ENCODE data around the gene SMIM3.

The SMIM3 gene

DNA sequence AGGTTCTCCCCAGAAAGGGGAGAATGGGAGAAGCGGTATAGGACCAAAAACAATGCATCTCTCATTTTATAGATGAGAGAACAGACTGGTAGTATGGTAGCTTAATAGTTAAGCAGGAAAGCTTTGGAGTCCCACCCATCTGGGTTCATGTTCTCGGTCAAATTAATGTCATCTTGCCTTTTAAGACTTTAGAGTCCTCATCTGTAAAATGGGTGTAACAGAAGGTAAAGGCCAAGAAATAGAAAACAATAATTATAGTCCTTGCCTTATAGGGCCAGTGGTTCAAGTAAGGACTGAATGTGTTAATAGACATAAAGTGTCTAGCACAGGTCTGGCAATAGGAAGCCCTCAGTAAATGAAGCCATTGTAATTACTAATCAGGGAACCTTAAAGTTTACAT is 16.4 kb downstream of the SMIM3 start:
- Histone ChIP-seq H3K9me2 (replicated peaks; ENCODE audit: insufficient read depth, low read length) (no peaks in the 10 kb centered on the region), H2AFZ (ENCODE audit: low read length) (no peak overlapping the region), H3K36me3 (replicated peaks; ENCODE audit: insufficient read depth, low read length) (no peaks in the 10 kb centered on the region), H3K4me3 (ENCODE audit: low read length) (no peak overlapping the region), H3K9me3 (replicated peaks; ENCODE audit: insufficient read depth, low read length) (no peaks in the 10 kb centered on the region), H3K9ac (ENCODE audit: low read length) (no peak overlapping the region), H3F3A (ENCODE audit: insufficient read depth, low read length) (no peaks in the 10 kb centered on the region), H4K20me1 (ENCODE audit: insufficient read depth, low read length) (no peaks in the 10 kb centered on the region), H3K79me2 (ENCODE audit: low read length) (no peaks in the 10 kb centered on the region), H3K27me3 (replicated peaks; ENCODE audit: insufficient read depth, low read length) (no peaks in the 10 kb centered on the region), H3K4me2 (ENCODE audit: low read depth, low read length) (no peak overlapping the region), H3K27ac (ENCODE audit: low read length) (no peak overlapping the region), H3K4me1 (ENCODE audit: low read length) (no peaks in the 10 kb centered on the region)
- no peak for TF ChIP-seq EZH2 (optimal IDR thresholded peaks at IDR 0.05; ENCODE audit: low read depth, low read length)
- TF ChIP-seq, protein P1, sequence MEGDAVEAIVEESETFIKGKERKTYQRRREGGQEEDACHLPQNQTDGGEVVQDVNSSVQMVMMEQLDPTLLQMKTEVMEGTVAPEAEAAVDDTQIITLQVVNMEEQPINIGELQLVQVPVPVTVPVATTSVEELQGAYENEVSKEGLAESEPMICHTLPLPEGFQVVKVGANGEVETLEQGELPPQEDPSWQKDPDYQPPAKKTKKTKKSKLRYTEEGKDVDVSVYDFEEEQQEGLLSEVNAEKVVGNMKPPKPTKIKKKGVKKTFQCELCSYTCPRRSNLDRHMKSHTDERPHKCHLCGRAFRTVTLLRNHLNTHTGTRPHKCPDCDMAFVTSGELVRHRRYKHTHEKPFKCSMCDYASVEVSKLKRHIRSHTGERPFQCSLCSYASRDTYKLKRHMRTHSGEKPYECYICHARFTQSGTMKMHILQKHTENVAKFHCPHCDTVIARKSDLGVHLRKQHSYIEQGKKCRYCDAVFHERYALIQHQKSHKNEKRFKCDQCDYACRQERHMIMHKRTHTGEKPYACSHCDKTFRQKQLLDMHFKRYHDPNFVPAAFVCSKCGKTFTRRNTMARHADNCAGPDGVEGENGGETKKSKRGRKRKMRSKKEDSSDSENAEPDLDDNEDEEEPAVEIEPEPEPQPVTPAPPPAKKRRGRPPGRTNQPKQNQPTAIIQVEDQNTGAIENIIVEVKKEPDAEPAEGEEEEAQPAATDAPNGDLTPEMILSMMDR (IDR thresholded peaks at IDR 0.05; ENCODE audit: low read length), result no peak
- no peak for TF ChIP-seq EZH2phosphoT487 (IDR thresholded peaks at IDR 0.05; ENCODE audit: low read length)
- no peak for DNase-seq

DNA sequence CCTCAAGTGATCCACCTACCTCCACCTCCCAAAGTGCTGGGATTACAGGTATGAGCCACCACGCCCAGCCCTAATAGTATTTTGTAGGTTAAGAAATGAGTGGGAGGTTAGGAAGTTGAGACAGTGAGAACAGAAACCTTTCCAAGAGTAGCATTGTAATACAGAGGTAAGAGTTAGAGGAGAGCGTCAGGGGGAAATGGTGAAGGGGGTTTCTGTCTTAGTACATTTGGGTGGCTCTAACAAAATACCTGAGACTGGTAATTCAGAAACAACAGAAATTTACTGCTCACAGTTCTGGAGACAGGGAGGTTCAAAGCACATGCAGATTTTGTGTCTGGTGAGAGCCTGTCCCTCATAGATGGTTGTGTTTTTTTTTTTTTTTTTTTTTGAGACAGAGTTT is 18.8 kb downstream of the SMIM3 start:
- Histone ChIP-seq H3K79me2 (ENCODE audit: low read length) (no peaks in the 10 kb centered on the region), H3K4me1 (ENCODE audit: low read length) (no peaks in the 10 kb centered on the region), H3K36me3 (replicated peaks; ENCODE audit: insufficient read depth, low read length) (no peaks in the 10 kb centered on the region), H3F3A (ENCODE audit: insufficient read depth, low read length) (no peaks in the 10 kb centered on the region), H4K20me1 (ENCODE audit: insufficient read depth, low read length) (no peaks in the 10 kb centered on the region), H3K27me3 (replicated peaks; ENCODE audit: insufficient read depth, low read length) (no peaks in the 10 kb centered on the region), H3K4me3 (ENCODE audit: low read length) (no peak overlapping the region), H3K4me2 (ENCODE audit: low read depth, low read length) (no peak overlapping the region), H3K9me2 (replicated peaks; ENCODE audit: insufficient read depth, low read length) (no peaks in the 10 kb centered on the region), H3K9ac (ENCODE audit: low read length) (no peak overlapping the region), H2AFZ (ENCODE audit: low read length) (no peak overlapping the region), H3K27ac (ENCODE audit: low read length) (no peak overlapping the region), H3K9me3 (replicated peaks; ENCODE audit: insufficient read depth, low read length) (no peaks in the 10 kb centered on the region)
- TF ChIP-seq EZH2phosphoT487 (IDR thresholded peaks at IDR 0.05; ENCODE audit: low read length) (no peak), EZH2 (optimal IDR thresholded peaks at IDR 0.05; ENCODE audit: low read depth, low read length) (no peak)
- TF ChIP-seq, protein P1 (IDR thresholded peaks at IDR 0.05; ENCODE audit: low read length), result no peak
- no peak for DNase-seq

DNA sequence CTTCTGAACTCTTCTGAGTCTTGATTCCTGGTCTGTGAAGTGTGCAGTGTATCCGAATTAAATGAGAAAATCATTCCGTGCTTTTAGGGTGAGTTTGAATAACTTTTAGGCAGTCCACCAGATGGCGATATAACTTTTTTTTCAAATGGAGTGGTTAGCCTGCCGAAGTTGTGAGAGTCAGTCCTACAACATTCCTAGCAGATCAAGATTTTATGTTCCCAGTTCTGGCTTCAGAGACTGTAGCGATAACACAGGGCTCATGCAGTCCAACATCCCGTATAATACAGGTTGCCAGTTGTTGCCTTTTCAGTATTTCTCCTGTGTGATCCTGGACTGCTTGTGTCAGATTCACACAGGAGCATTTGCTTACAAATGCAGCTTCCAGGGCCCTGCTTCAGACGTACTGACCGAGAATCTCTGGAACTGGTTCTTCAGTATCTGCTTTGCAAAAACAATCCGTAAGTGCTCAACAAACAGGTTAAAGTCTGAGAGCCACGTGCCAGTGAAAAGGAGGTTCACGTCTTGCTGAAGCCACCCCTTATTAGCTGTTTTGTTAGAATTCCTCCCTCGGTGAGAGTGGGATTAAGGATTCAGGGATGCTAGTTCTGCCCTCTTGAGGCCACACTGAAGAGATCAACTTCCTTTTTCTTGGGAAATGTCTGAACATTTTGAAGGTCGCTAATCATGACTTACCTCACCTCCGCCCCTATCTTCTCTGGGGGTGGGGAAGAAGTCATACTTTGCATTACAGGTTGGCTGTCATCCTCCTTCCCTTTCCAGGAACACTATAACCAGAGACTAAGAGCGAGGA is 22.8 kb downstream of the SMIM3 start:
- TF ChIP-seq, protein P1 (IDR thresholded peaks at IDR 0.05; ENCODE audit: low read length), result peak; percentile 60
- no peak for TF ChIP-seq EZH2 (optimal IDR thresholded peaks at IDR 0.05; ENCODE audit: low read depth, low read length)
- H3K4me1 ChIP-seq (ENCODE audit: low read length), result no peaks in the 10 kb centered on the region
- DNase-seq, result peak; percentile 42

More for the DNA sequence above, 22.8 kb downstream of the SMIM3 start:
- Histone ChIP-seq H4K20me1 (ENCODE audit: insufficient read depth, low read length) (no peaks in the 10 kb centered on the region), H3K27me3 (replicated peaks; ENCODE audit: insufficient read depth, low read length) (no peaks in the 10 kb centered on the region), H3K9me3 (replicated peaks; ENCODE audit: insufficient read depth, low read length) (no peaks in the 10 kb centered on the region), H3K79me2 (ENCODE audit: low read length) (no peaks in the 10 kb centered on the region), H3K36me3 (replicated peaks; ENCODE audit: insufficient read depth, low read length) (no peaks in the 10 kb centered on the region), H3K4me3 (ENCODE audit: low read length) (no peak overlapping the region), H2AFZ (ENCODE audit: low read length) (peak overlapping the region; percentile 45), H3K4me2 (ENCODE audit: low read depth, low read length) (peak overlapping the region; percentile 44), H3F3A (ENCODE audit: insufficient read depth, low read length) (no peaks in the 10 kb centered on the region), H3K9ac (ENCODE audit: low read length) (no peak overlapping the region), H3K27ac (ENCODE audit: low read length) (no peak overlapping the region), H3K9me2 (replicated peaks; ENCODE audit: insufficient read depth, low read length) (no peaks in the 10 kb centered on the region)
